ENCODE results near the gene SEPTIN12.

- no peak for TF ChIP-seq POLR2A (IDR thresholded peaks at IDR 0.05; ENCODE audit: low read depth, low read length)
- no peak for TF ChIP-seq NFE2L2 (IDR thresholded peaks at IDR 0.05; ENCODE audit: low read depth, low read length)
These were observed 40.6 kb upstream of the SEPTIN12 start for GRCh38 chr16:4828567-4829321.

Measured in IMR-90 (cell line).